Left colon (tissue), 2 donors: ENCODE results near the gene SYTL3. TPM values are rescaled to one million over a fixed set of nuclear protein-coding genes. Genes with fewer than 3 reads are reported as not detected.
"Not testable (repeated sequence)": the region's sequence is repeated elsewhere in the genome, so short reads cannot be mapped to it uniquely, and the experiment has no call there.

Experiments
- ATAC-seq: fragments of 200-7000 bp; cut with Tn5 transposase; one replicate; pipeline ENCODE4 v1.9.1; 2020; ENCODE audit warnings: mild to moderate bottlenecking, moderate library complexity
- DNase-seq, 2 donors: peaks; one replicate each; pipeline ENCODE4 v3.0.0-alpha.2; 2020
- intact Hi-C, 2 donors: fragments of 100-400 bp; cut with DNase I in 1 of 2; cut with micrococcal nuclease in 1 of 2; formaldehyde crosslinking; loops; one replicate each; pipeline versions ENCODE4 v1.11.2 to v1.14.0; 2022; cut with DNase I, micrococcal nuclease
- long read RNA-seq: library from polyadenylated mRNA; unstranded; transcript quantifications from one replicate; pipeline ENCODE4 v2.0.0, GENCODE V29; 2021
- total RNA-seq, 2 donors: library from RNA; stranded (reverse); fragmentation: NEBNext Ultra II Directional; extraction: Animal tissue kit (Norgen Biotek cat#: 25700); gene quantifications; one replicate each; pipeline ENCODE4 v1.2.1, GENCODE V29; 2021
- donor health status: DM: no; HTN: no; CAD: no.
- donor health status: DM: yes; HTN: yes; CAD: no.

SYTL3 gene
- 1 to 10 TPM; 2.6 to 2.7 TPM for total RNA-seq
- long read RNA-seq, partial matches to known transcripts = 0 of 4 reads
- long read RNA-seq, other reads (novel, unspliced or antisense) = 3 of 4 reads

- peak; percentile 16 for ATAC-seq
- peak; percentile 50 to 61 for DNase-seq
- intact Hi-C loops = no loop called here
These were observed at the start of gene SYTL3 for GRCh38 chr6:158649289-158650143. TSS of gene SYTL3 (plus strand) at chr6:158650054. CDS start at chr6:158663269, 13,215 bp downstream.

- DNase-seq (no peak), ATAC-seq (no peak)
- intact Hi-C loops = loop anchor here (10.0 kb wide), 1 partner anchor 389 kb away; no protein-coding TSS in a partner anchor
These were observed 46.4 kb upstream of the SYTL3 start for GRCh38 chr6:158603261-158604047.

GRCh38 chr6:158604048-158604406 is 45.8 kb upstream of the SYTL3 start:
- ATAC-seq (no peak), DNase-seq (no peak)
- intact Hi-C loops = loop anchor here (10.0 kb wide), 1 partner anchor 389 kb away; no protein-coding TSS in a partner anchor

- DNase-seq = peak in 1 of 2 donors; percentile 73
- intact Hi-C loops = loop anchor here (10.0 kb wide), 1 partner anchor 391 kb away; no protein-coding TSS in a partner anchor
- ATAC-seq = peak; percentile 92
These were observed 44.5 kb upstream of the SYTL3 start for GRCh38 chr6:158605266-158605878.

- intact Hi-C loops = loop anchor here (10.0 kb wide), 1 partner anchor 391 kb away; no protein-coding TSS in a partner anchor
- peak; percentile 9 for ATAC-seq
- DNase-seq = not testable (repeated sequence)
These were observed 43.8 kb upstream of the SYTL3 start for GRCh38 chr6:158606011-158606410.

- intact Hi-C loops = loop anchor here (10.0 kb wide), 1 partner anchor 392 kb away; no protein-coding TSS in a partner anchor
- no peak for ATAC-seq
- no peak for DNase-seq
These were observed 42.9 kb upstream of the SYTL3 start for GRCh38 chr6:158606935-158607334.

GRCh38 chr6:158607411-158608170 is 42.3 kb upstream of the SYTL3 start:
- no peak for DNase-seq
- no peak for ATAC-seq
- intact Hi-C loops = loop anchor here (10.0 kb wide), 1 partner anchor 393 kb away; no protein-coding TSS in a partner anchor

- no peak for ATAC-seq
- intact Hi-C loops = loop anchor here (10.0 kb wide), 1 partner anchor 393 kb away; no protein-coding TSS in a partner anchor
- no peak for DNase-seq
These were observed 41.6 kb upstream of the SYTL3 start for GRCh38 chr6:158608221-158608620.

GRCh38 chr6:158609455-158610155 is 40.2 kb upstream of the SYTL3 start:
- intact Hi-C loops = loop anchor here (10.0 kb wide), 1 partner anchor 395 kb away; no protein-coding TSS in a partner anchor
- ATAC-seq (no peak), DNase-seq (no peak)

- intact Hi-C loops = no loop called here
- no peak for ATAC-seq
- DNase-seq = no peak
These were observed 39.4 kb upstream of the SYTL3 start for GRCh38 chr6:158610319-158610968.

GRCh38 chr6:158611039-158611438 is 38.8 kb upstream of the SYTL3 start:
- no peak for ATAC-seq
- no peak for DNase-seq
- intact Hi-C loops = no loop called here

- intact Hi-C loops = no loop called here
- ATAC-seq (peak; percentile 33), DNase-seq (no peak)
These were observed 38.1 kb upstream of the SYTL3 start for GRCh38 chr6:158611541-158612370.

- DNase-seq, ATAC-seq, intact Hi-C loops: not testable (repeated sequence)
These were observed 35.2 kb upstream of the SYTL3 start for GRCh38 chr6:158614606-158615005.

- intact Hi-C loops, DNase-seq, ATAC-seq: not testable (repeated sequence)
These were observed 31.6 kb upstream of the SYTL3 start for GRCh38 chr6:158618289-158618688.

GRCh38 chr6:158619922-158620801 is 29.7 kb upstream of the SYTL3 start:
- no peak for DNase-seq
- intact Hi-C loops = no loop called here
- peak; percentile 92 for ATAC-seq
